AG09319 (cell line): ENCODE results near the gene PHTF1.

Source experiments
- DNase-seq: peaks from one replicate; pipeline ENCODE4 v3.0.0-alpha.2; 2010; ENCODE audit warnings: low read depth; ENCODE audit errors: extremely low read depth
- CTCF ChIP-seq: IDR thresholded peaks from 2 replicates; pipeline ENCODE4 v1.5.1; 2011; ENCODE audit warnings: low read depth, mild to moderate bottlenecking, inconsistent platforms, low read length, moderate library complexity

The PHTF1 gene

GRCh38 chr1:113759333-113760101, at the start of gene PHTF1:
TSS of gene PHTF1 (minus strand) at chr1:113759486. CDS start at chr1:113758703, 783 bp downstream.
- no peak for TF ChIP-seq CTCF
- peak; percentile 39 for DNase-seq

GRCh38 chr1:113808450-113809195, 49.3 kb upstream of the PHTF1 start:
- no peak for TF ChIP-seq CTCF
- no peak for DNase-seq

GRCh38 chr1:113805639-113806038, 46.4 kb upstream of the PHTF1 start:
- no peak for TF ChIP-seq CTCF
- no peak for DNase-seq

- no peak for DNase-seq
- TF ChIP-seq CTCF: no peak
Observed at GRCh38 chr1:113805256-113805531, 45.9 kb upstream of the PHTF1 start.

- DNase-seq: peak; percentile 20
- no peak for TF ChIP-seq CTCF
Observed at GRCh38 chr1:113804421-113805255, 45.4 kb upstream of the PHTF1 start.

GRCh38 chr1:113802367-113803007, 43.2 kb upstream of the PHTF1 start:
- TF ChIP-seq CTCF: no peak

More at GRCh38 chr1:113802367-113803007, 43.2 kb upstream of the PHTF1 start:
- no peak for DNase-seq
